GM19328 (cell line): ENCODE results near the gene VSTM4.

ENCODE experiments used
- ATAC-seq: cut with Tn5 transposase; IDR thresholded peaks from one replicate; pipeline ENCODE4 v1.9.1; 2021; ENCODE audit warnings: mild to moderate bottlenecking, moderate library complexity; ENCODE audit not compliant: unreplicated experiment

VSTM4 gene

GRCh38 chr10:49118430-49119074, 3.2 kb upstream of the VSTM4 start:
- ATAC-seq: no peak

- no peak for ATAC-seq
Measured at GRCh38 chr10:49117376-49118070, 2.2 kb upstream of the VSTM4 start.

DNA sequence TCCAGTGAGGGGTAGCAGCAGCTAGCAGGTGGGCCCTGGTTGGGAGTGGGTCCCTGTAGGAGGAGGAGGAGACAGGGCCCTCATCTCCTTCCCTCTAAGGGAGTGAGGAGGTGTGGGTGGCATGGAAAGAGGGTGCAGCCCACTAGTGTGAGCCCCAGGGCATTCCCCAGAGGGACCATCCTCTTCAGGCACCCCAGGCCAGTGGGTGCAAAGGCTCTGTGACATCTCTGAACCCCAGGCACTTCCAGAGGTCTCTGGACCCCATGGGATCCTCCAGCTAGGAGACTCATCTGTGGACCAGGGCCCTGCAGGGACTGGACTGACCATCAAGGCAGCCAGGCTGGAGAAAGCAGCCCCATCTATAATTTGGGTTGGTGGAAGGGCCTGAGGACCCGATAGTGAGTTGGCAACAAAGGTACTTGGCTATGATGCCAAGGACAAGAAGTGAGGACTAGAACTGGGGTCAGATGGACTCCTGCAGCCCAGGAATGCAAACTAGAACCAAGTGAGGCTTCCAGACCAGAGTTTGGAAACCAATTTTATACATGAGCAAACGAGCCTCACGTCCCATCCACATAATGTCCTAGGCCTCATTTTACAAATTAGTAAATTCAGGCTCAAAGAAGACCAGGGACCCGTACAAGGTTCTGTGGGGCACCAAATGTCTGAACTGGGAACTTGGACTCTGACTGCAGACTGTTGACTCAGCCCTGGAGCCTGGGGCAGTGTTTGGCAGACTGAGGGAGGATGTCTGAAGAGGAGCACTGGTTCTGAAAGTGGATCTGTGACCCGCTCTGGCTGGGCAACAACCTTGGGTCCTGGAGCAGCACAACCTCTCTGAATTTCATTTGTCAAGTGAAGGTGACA, 1.4 kb upstream of the VSTM4 start:
- no peak for ATAC-seq

DNA sequence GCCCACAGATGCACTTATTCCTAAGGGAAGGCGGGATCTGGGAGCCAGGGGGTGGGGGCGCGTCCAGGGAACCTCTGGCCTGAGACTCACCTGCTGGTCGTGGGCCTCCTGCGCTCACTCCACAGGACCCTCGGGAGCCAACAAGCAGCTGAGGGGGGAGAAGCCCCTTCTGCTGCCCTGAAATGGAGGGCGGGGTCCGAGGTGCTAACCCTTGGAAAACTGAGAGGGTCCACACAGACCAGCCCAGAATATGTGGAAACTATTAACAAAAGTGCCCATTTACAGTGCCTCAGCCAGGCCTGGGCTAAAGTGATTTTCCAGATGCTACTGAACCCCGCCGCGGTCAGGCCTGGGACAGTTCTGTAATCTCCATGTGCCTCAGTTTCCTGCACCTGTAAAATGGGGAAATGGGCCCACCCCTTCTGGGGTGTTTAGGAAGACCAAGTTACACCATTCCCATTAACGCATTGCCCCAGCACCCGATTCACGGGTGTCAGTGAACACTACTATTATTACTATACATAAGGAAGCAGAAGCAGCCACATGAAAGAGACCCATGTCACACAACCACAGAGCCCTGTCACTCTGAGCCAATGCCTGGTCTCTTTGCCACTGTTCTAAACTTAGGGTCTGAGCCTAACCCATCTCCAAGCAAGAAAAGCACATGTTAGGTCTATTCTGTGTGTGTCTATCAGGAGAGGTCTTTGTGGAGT, 630 bp upstream of the VSTM4 start:
- ATAC-seq: no peak

- no peak for ATAC-seq
Measured at GRCh38 chr10:49114718-49115014, 656 bp downstream of the VSTM4 start.

GRCh38 chr10:49113741-49114141, 1.6 kb downstream of the VSTM4 start:
- no peak for ATAC-seq

DNA sequence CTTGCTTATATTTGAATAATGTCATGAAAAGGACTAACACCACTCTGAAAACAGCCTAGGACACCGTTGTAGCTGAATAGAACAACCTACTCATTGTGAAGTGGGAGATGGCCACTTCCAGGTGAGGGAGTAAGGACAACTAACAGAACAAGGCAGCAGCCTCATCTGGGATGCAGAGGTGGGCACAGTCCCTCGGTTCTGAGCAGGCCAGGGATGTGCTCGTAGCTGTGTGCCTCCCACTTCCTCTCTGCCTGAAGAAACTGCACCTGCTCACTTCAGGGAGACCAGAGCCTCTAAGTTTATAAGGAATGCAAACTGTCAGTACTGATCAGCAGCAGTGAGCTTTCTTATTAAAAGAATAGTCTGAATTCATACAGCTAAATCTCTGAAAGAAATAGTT, 2.5 kb downstream of the VSTM4 start:
- ATAC-seq: no peak

- ATAC-seq: no peak
Measured at GRCh38 chr10:49112098-49112497, 3.2 kb downstream of the VSTM4 start.

DNA sequence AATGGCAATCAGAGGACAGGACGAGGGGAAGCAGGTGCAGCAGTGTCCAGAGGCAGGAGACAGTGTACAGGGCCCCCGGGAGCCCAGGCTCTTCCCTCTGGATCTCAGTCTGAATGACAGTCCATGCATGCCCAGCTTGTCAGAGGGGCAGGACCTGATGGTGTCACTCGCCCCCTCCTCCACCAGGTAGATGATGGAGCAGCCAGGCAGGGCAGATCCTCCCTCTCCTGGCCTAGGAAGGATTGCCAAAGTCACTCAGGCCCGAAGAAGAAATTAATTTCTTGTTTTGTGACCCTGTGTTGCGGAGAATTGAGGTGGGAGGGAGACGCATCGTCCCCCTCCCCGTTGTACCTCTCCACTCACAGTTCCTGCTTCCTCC, 4.0 kb downstream of the VSTM4 start:
- ATAC-seq: no peak

DNA sequence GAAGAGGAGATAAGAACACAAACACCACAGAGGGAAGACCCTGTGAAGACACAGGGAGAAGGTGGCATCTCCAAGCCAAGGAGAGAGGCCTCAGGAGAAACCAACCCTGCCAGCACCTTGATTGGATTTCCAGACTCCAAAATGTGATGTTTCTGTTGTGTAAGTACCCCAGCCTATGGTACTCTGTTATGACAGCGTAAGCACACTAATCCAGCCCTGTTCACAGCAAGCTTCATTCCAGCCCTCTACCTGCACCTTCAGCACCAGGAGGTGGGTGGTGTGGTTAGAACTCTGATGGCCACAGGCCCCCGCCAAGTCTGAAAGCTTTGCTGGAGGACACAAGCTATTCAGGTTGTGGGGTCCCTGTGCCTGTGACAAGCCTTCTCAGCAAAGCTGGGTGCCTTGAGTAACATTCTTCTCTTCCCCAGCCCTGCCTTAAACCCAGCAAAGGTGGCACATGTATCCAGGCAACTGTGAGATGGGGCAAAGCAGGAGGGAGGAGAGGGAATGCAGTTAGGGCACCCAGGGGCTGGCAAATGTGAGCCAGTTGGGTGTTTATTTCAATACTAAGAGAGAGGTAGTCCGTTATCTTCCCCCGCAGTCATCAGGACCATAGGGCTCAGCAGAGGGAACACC, 4.5 kb downstream of the VSTM4 start:
- no peak for ATAC-seq

DNA sequence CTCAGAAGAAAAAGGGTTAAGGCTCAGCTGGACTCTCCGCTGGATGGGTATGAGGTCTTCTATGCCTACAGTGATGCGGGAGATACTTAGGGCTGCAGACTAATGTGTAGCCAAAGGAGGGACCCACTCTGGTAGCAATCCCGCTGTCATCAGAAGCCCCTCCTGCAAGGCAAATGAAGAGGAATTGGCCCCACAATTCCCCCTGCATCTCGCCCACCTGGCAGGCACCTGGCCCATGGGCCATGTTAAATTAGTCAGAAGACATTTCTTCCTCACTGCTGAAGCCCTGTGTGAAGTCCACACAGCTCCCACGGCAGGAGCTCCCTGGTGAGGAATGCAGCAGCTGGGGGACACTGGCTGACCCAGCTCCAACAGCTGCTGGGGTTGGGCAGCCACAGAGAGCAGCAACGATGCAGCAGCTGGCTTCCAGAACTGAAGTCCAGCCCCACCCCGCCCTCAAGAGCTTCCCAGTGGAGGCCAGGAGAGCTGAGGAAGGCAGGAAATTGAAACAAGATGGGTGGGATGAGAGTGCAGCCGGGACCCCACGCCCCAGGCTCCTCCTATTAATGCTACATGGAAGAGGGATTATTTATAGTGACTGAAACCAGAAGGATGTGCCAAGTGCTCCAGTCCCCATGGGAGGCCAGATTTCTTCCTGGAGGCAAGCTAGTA, 5.5 kb downstream of the VSTM4 start:
- ATAC-seq: no peak

- ATAC-seq: no peak
Measured at GRCh38 chr10:49108656-49109055, 6.7 kb downstream of the VSTM4 start.

DNA sequence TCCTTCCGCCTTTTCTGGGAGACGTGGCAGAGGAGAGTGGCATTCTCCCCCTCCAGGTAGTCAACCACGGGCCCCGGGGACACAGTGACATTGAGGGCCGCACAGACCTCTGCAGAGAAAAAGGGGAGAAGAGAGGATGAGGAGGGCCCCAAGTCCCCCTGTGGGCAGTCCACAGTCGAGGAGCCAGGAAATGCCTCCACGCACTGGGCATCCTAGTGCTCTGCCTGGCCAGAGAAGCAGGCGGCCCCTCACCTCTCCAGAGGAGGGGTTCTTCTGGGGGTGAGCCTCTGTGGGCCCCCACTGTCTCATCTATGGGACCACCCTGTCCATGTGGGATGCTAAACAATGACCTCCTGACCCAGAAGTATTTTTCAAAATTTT, 7.4 kb downstream of the VSTM4 start:
- no peak for ATAC-seq

DNA sequence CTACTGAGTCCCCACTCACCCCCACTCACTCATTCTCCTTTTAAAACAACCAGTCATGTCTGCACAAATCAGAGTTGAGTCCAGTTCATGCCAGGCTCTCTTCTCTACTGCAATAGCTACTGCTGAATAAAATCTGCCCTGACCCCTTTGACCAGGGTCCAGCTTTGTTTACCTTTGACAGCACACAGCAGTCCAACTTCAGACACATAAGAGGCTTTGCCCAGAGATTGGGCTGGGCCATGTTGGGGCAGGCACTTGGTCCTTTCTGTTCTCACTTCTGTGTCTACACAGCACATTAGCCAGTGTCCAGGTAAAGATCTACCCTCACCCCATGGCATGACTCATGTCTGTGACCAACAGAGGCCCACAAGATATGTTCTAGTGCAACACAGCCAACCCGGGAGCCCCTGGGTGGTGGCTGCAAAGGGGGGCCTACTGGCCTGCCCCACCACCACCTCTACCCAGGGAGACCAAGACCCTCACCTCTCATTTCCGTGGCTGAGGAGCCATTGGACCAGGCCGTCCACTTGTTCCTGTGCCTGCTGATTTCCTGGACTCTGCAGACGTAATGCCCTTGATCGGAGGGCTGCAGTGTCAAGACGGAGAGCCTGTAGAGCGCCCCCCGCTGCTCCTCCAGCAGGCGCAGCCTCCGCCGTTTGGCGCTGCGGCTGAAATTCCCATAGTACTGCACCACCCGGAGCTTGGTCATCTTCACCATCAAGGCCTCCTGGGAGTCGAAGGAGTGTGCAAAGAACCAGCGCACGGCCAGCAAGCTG, 8.0 kb downstream of the VSTM4 start:
- no peak for ATAC-seq

DNA sequence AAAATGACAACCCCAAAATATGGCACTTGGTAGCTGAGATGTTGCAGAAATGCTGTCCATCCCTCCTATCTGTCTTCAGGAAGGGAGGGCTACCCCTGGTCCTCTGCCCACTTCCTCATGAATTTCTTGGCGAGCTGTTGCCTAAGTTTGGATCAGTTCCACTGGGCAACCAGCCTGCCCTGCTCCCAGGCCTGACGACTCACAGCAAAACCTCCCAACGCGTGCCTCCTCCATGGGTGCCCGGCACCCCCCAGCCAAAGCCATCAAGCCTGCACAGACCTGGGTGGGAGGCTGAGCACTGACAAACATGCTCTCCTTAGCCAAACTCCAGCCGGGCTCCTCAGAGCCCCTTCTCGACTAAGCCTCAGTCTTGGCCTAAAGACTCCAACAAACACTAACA, 8.9 kb downstream of the VSTM4 start:
- no peak for ATAC-seq

- no peak for ATAC-seq
Measured at GRCh38 chr10:49105076-49105475, 10.2 kb downstream of the VSTM4 start.

- no peak for ATAC-seq
Measured at GRCh38 chr10:49104323-49104722, 11.0 kb downstream of the VSTM4 start.

DNA sequence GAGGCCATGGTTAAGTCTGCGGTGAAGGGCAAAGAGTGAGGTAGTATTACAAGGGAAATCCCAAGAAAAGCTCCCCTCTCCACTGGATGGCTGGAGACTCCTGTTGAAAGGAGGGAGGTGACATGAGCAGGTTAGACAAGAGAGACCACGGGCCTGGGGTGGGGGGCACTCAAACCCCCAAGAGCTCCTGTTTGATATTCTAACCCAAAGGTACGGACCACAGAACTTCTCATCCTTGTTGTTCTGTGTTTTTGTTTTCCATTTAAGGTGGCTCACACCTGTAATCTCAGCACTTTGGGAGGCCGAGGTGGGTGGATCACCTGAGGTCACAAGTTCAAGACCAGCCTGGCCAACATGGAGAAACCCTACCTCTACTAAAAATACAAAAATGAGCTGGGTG, 11.6 kb downstream of the VSTM4 start:
- ATAC-seq: no peak

- no peak for ATAC-seq
Measured at GRCh38 chr10:49099046-49099445, 16.3 kb downstream of the VSTM4 start.
